DOHH2 (cell line): ENCODE results near the gene FOXJ2.

Experiments used
- H3F3A ChIP-seq: fragments of 200-600 bp; sonication (generic), shearing (Covaris generic); 2 replicates; pipeline ENCODE4 v1.6.0; 2016; ENCODE audit warnings: antibody characterized with exemption, mild to moderate bottlenecking; ENCODE audit not compliant: control insufficient read depth, insufficient read depth
- H3K27ac ChIP-seq: fragments of 200-600 bp; sonication (generic); 2 replicates; pipeline ENCODE4 v1.5.1; 2014; ENCODE audit warnings: low read depth, mild to moderate bottlenecking, low read length, moderate library complexity
- H3K27me3 ChIP-seq: fragments of 200-600 bp; sonication (generic); 2 replicates; pipeline ENCODE4 v1.6.1; 2014; ENCODE audit warnings: mild to moderate bottlenecking, low read length, mixed read lengths; ENCODE audit not compliant: control insufficient read depth
- H3K36me3 ChIP-seq: fragments of 200-600 bp; sonication (generic); 2 replicates; pipeline ENCODE4 v1.6.1; 2014; ENCODE audit warnings: mild to moderate bottlenecking, low read length, moderate library complexity, mixed read lengths; ENCODE audit not compliant: control insufficient read depth
- H3K4me1 ChIP-seq: fragments of 200-600 bp; sonication (generic); 2 replicates; pipeline ENCODE4 v1.6.1; 2014; ENCODE audit warnings: mild to moderate bottlenecking, low read length, mixed read lengths; ENCODE audit not compliant: control insufficient read depth
- H3K4me2 ChIP-seq: fragments of 200-600 bp; sonication (generic); 2 replicates; pipeline ENCODE4 v1.6.0; 2014; ENCODE audit warnings: mild to moderate bottlenecking, low read length, moderate library complexity
- H3K4me3 ChIP-seq: fragments of 200-600 bp; sonication (generic); 2 replicates; pipeline ENCODE4 v1.5.1; 2014; ENCODE audit warnings: mild to moderate bottlenecking, low read length, mixed read lengths
- H3K79me2 ChIP-seq: fragments of 200-600 bp; sonication (generic); 2 replicates; pipeline ENCODE4 v1.6.1; 2014; ENCODE audit warnings: mild to moderate bottlenecking, low read length, mixed read lengths; ENCODE audit not compliant: control insufficient read depth
- H3K9me2 ChIP-seq: fragments of 200-600 bp; sonication (generic); replicated peaks from 2 replicates; pipeline ENCODE4 v1.6.1; 2014; ENCODE audit warnings: mild to moderate bottlenecking, low read length, mixed read lengths; ENCODE audit not compliant: control insufficient read depth
- H3K9me3 ChIP-seq: fragments of 200-600 bp; sonication (generic); 2 replicates; pipeline ENCODE4 v1.6.1; 2014; ENCODE audit warnings: antibody characterized with exemption, low read length, mixed read lengths; ENCODE audit not compliant: control insufficient read depth, insufficient read depth
- H4K20me1 ChIP-seq: fragments of 200-600 bp; sonication (generic); 2 replicates; pipeline ENCODE4 v1.6.0; 2014; ENCODE audit warnings: low read depth, mild to moderate bottlenecking, antibody characterized with exemption, low read length, moderate library complexity; ENCODE audit not compliant: control insufficient read depth, insufficient read depth
- EZH2phosphoT487 ChIP-seq: fragments of 200-600 bp; sonication (generic); IDR thresholded peaks from 2 replicates; pipeline ENCODE4 v1.6.1; 2017; ENCODE audit warnings: borderline replicate concordance, mild to moderate bottlenecking, antibody characterized with exemption, low read length, moderate library complexity, mixed read lengths
- TF ChIP-seq, protein P1 (sequence below): fragments of 200-600 bp; sonication (generic); IDR thresholded peaks from one replicate; pipeline ENCODE4 v1.5.1; 2014; ENCODE audit warnings: antibody characterized with exemption, mild to moderate bottlenecking, low read depth, low read length; ENCODE audit not compliant: poor library complexity, severe bottlenecking

FOXJ2 gene

DNA sequence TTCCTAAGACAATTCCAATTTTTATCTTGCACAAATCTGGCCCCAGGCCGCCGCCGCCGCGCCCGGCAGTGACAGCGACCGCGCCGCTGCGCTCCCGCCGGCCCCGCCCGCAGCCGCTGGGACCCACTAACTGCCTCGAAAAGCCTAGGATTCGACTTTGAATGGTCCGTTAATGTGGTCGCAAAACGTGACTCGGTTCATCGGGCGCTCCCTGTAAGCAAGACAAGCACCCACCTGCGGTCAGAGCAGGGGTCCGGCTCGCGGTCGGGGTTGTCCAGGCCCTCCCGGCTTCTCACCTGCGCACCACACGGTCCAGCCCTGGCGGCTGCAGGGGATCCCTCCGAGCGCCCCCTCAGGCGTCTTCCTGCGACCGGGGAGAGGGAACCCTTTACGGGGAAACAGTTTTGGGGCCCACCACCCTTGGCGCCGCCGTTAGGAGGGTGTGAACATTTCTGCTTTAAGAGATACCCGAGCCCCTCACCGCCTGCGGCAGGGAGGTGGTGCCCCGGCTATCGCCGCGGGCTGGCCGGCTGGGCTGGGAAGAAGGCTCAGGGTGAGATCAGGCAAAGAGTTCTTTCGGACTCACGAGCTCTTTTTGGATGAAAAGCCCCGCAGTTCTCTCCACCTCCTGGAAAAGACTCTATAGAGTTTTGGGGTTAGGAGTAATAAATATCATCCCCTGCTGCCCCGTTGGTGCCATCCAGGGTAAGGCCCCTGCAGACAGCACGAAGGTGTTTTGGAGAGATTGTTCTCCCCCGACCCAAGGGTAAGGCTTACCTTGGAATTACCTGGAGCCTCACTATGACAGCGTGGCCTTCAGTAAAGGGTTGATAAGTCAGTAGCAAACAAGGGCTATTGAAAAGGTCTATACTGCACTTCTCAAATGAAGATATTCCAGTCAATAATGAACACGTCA, 13.6 kb upstream of the FOXJ2 start:
- Histone ChIP-seq H3K4me2 (peak overlapping the region; percentile 80), H3K36me3 (no peaks in the 10 kb centered on the region), H3K4me3 (peak overlapping the region; percentile 80), H3K79me2 (no peaks in the 10 kb centered on the region), H3K9me3 (no peaks in the 10 kb centered on the region), H4K20me1 (no peaks in the 10 kb centered on the region), H3K27ac (no peak overlapping the region), H3F3A (peaks cover 7% of the 10 kb centered on the region; the same call in 1 of the 2 replicates), H3K9me2 (no peaks in the 10 kb centered on the region), H3K27me3 (peaks cover 20% of the 10 kb centered on the region), H3K4me1 (peaks cover 8% of the 10 kb centered on the region)
- TF ChIP-seq, protein P1, sequence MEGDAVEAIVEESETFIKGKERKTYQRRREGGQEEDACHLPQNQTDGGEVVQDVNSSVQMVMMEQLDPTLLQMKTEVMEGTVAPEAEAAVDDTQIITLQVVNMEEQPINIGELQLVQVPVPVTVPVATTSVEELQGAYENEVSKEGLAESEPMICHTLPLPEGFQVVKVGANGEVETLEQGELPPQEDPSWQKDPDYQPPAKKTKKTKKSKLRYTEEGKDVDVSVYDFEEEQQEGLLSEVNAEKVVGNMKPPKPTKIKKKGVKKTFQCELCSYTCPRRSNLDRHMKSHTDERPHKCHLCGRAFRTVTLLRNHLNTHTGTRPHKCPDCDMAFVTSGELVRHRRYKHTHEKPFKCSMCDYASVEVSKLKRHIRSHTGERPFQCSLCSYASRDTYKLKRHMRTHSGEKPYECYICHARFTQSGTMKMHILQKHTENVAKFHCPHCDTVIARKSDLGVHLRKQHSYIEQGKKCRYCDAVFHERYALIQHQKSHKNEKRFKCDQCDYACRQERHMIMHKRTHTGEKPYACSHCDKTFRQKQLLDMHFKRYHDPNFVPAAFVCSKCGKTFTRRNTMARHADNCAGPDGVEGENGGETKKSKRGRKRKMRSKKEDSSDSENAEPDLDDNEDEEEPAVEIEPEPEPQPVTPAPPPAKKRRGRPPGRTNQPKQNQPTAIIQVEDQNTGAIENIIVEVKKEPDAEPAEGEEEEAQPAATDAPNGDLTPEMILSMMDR = peak; percentile 28
- TF ChIP-seq EZH2phosphoT487 = no peak

DNA sequence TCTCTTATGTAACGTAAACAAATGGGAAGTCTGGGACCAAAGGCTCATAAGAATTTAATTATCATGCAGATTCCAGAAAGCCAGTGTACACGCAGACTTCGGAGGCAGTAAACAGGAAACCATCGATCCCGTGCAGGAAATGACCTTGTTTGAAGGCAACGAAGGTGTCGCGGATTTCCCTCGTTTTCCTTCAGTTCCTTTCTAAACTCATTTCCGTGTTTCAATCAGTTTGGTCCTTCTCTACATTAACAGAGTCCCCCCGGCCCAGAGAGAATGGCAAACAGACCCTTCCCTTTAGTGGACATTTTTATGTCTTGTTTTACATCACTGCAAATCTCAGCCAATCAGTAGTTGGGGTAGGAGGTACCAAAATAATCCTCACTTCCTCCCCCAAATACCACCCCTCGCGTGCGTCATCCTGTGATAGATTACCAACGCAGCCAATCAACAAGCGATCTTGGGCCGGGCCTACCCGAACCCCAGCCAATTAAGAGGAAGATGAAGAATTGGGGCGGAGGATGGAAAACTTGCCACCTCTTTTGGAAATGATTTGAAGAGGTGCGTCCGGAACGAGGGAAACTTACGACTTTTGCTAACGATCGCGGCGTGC, 6.1 kb upstream of the FOXJ2 start:
- H3K4me1 ChIP-seq = peaks cover 27% of the 10 kb centered on the region
- H3K9me2 ChIP-seq = no peaks in the 10 kb centered on the region

DNA sequence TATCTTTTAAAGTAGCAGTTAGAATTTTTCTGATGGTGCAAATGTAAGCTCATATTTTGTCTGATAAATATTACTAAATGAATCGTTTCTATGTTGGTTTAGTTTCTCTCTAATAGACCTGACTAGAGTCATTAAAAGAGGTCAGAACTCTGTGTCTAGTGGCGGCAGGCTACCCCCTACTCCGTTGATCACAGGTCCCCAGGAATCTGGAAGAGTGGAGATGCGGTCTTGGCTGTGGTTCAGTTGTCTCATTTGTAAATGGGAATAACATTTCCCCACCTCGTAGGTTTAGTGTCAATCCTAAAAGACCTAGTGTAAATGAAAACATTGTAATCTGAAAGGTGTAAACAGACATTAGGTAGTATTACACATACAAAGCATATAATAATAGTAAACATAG, 4.7 kb upstream of the FOXJ2 start:
- Histone ChIP-seq H3K36me3 (no peaks in the 10 kb centered on the region), H3K4me3 (peak overlapping the region; percentile 80), H4K20me1 (no peaks in the 10 kb centered on the region), H3K4me1 (peaks cover 30% of the 10 kb centered on the region), H3K9me2 (no peaks in the 10 kb centered on the region), H3K79me2 (peaks cover 2% of the 10 kb centered on the region; the same call in 1 of the 2 replicates), H3K27ac (0 out of 2 replicates have a peak overlapping the region, but pooled peaks have one; percentile 97), H3K27me3 (no peaks in the 10 kb centered on the region), H3K9me3 (no peaks in the 10 kb centered on the region), H3K4me2 (peak overlapping the region; percentile 99), H3F3A (peaks cover 24% of the 10 kb centered on the region)
- TF ChIP-seq, protein P1 = no peak
- no peak for TF ChIP-seq EZH2phosphoT487

More for the DNA sequence above, 6.1 kb upstream of the FOXJ2 start:
- Histone ChIP-seq H3K36me3 (no peaks in the 10 kb centered on the region), H3K27ac (peak overlapping the region; percentile 97), H3K4me2 (peak overlapping the region; percentile 99), H4K20me1 (no peaks in the 10 kb centered on the region), H3K4me3 (peak overlapping the region; percentile 80), H3K9me3 (no peaks in the 10 kb centered on the region), H3F3A (peaks cover 27% of the 10 kb centered on the region), H3K79me2 (no peaks in the 10 kb centered on the region), H3K27me3 (no peaks in the 10 kb centered on the region)
- TF ChIP-seq, protein P1 = no peak
- TF ChIP-seq EZH2phosphoT487 = no peak
